Stimulated activated CD4-positive, alpha-beta T cell treated with anti-CD3 and anti-CD28 coated beads, Interleukin-2, amount 100 ng/mL, for 4 hours (primary cell): ENCODE data around the gene TTLL5.

Source experiments
- DNase-seq: peaks from one replicate; pipeline ENCODE4 v3.0.0-alpha.2; 2020; ENCODE audit warnings: low read depth

Gene TTLL5

GRCh38 chr14:75697918-75698317, 36.9 kb downstream of the TTLL5 start:
- DNase-seq, result no peak

- DNase-seq, result no peak
Measured at GRCh38 chr14:75699331-75699730, 38.3 kb downstream of the TTLL5 start.

- DNase-seq, result no peak
Measured at GRCh38 chr14:75700295-75700694, 39.2 kb downstream of the TTLL5 start.

DNA sequence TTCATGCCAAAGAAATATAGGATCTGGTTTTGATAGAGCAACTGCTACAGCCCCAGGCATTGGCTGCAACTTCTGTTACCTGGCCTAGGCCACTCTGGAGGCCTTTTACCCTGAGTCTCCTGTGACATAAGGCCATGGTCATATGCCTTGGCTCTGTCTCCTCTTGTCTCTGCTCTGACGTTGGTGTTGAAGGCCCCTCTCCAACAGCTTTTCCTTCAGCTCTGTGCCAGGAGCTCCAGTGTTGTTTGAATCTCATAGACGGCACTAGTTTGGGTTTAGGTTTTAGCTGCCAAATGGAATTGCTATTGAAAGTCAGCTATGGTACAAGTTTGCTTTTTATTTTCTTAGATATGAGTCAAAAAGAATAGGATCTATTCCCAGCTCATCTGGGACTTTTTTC, 41.1 kb downstream of the TTLL5 start:
- DNase-seq, result no peak

- DNase-seq, result no peak
Measured at GRCh38 chr14:75702616-75703261, 41.7 kb downstream of the TTLL5 start.

DNA sequence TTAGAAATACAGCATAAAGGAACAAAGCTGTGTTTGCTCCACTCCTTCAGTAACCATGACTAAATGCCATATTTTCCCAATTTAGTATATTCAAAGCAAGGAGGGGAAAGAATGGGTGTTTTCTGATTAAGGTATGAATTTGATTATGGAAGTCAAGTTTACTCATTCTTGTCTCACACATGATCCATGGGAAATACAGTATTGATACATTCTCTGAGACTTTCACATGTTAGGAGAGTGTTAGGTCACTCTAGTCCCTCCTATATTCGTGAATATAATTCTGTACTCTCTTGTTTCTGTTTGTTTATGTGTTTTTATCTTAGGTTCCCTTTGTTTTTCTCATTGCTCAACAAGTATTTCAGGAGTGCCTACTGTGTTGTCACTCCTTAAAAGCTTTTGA, 42.4 kb downstream of the TTLL5 start:
- no peak for DNase-seq

- no peak for DNase-seq
Measured at GRCh38 chr14:75705014-75705413, 44.0 kb downstream of the TTLL5 start.

- DNase-seq, result peak; percentile 30
Measured at GRCh38 chr14:75709207-75709812, 48.3 kb downstream of the TTLL5 start.

- no peak for DNase-seq
Measured at GRCh38 chr14:75711105-75711795, 50.2 kb downstream of the TTLL5 start.

GRCh38 chr14:75711796-75712211, 50.8 kb downstream of the TTLL5 start:
- DNase-seq, result no peak

DNA sequence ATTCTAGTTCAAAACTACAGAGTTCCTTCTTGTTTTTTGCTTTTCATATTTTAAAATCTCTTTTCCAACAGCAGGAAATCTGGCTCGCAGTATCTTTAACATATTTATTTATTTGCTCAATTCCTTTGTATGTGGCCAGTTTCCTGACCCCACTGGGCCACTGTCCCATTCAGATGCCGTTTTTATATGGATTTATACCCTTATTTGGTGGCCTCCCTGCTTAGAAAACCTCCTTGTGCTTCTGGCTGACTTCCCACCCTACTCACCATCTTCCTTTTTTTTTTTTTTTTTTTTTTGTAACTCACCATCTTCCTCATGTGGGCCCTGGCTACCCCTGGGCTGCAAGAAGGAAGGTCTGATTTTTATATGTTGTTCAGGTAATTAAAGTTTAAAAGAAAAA, 53.9 kb downstream of the TTLL5 start:
- DNase-seq, result no peak

DNA sequence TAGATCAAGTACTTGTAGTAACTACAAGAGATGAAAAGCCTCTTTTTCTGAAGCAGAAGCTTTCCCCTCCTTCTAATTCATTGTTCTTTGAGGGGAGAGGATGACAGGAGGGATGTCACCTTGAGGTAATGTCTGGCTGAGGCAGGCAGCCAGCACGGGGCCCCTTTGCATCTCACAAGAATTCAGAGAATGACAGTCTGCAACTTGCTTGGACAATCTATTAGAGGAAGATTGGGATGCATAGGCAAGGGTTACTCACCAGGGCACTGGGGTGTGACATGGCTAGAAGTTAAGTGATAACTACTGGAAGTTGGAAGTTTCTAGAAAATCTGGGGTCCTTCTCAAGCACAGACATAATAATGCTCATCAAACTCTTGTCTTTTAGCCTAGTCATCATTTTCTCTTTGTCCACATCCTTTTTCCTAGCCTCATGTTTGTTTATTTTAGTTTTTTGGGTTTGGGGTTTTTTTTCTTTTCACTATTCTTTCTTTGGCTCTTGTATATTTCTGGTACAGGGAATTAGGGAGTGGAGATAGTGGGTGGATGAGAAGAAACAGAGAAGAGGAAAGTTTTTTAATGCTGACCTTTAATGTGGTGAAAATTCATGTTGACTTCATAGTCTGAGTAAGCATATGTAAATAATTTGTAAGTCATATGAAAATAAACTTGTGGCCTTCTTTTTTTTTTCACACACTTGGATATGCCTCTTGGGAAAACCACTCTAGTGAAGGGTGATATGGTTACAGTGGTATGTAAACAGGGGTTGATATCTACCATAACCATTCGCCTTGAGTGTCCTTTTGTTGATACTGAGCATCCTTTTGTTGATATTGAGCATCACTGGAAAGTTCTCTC, 55.1 kb downstream of the TTLL5 start:
- no peak for DNase-seq

DNA sequence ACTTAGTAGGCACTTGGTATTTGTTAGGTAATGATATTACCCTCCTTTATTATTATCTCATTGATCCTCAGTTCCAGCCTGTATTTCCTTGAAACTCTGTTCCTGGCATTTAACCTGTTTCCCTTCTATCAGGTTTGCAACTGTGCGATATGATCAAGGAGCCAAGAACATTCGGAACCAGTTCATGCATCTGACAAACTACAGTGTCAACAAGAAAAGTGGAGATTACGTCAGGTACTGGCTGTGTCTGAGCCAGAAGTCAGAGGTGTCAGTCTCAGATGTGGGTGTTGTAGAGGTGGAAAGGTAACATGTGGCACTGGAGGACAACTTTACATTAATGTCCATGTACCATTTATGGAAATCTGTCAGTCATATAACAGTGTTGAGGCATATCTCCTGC, 56.7 kb downstream of the TTLL5 start:
- DNase-seq, result no peak

DNA sequence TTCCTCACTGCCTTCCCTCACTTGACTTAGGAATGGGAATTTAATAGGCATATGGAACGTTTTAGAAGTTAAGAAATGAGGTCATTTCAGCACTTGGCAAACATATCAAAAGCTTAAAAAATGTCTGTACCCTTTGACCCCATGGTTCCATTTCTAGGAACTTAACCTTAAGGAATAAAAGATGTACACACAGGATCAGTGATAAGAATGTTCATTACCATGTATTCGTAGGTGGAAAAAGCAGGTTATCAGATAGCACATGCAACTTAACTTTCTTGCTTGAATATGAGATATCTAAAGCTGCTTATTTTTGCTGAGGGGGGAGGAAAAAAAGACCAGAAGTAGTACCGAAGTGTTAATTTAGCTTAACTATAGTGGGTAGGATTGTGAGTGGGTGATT, 57.2 kb downstream of the TTLL5 start:
- DNase-seq, result no peak

GRCh38 chr14:75720116-75720515, 59.1 kb downstream of the TTLL5 start:
- no peak for DNase-seq

DNA sequence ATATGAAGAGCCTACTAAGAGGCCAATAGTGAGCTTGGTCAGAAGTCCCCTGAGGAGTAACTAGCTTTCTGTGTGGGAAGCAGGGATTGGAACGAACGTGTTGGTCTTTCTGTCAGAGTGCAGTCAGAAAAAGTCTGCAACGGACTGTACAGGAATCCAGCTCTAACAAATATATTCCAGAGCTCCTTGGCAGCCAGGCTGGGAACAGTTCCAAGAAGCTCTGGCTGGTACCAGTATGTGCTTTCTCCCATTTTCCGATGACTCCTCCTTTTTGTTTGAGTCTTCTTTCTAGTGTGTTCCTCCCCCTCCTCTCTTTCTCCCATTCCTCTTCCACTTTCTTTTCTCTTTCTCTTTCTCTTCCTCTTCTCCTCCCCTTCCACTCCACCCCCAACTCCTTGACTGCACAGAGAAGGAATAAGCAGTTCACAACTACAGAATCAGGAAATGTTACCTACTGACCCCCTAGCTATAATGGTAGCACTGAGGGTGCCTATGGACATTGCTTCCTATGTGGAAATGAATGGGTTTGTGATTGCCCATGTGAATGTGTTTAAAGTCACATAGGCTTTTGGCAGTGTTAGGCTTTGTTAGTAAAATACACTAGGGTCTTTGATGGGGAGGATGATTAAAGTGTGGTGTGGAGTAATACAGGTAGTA, 59.9 kb downstream of the TTLL5 start:
- no peak for DNase-seq

- no peak for DNase-seq
Measured at GRCh38 chr14:75723716-75724115, 62.7 kb downstream of the TTLL5 start.

GRCh38 chr14:75724414-75725204, 63.6 kb downstream of the TTLL5 start:
- no peak for DNase-seq

DNA sequence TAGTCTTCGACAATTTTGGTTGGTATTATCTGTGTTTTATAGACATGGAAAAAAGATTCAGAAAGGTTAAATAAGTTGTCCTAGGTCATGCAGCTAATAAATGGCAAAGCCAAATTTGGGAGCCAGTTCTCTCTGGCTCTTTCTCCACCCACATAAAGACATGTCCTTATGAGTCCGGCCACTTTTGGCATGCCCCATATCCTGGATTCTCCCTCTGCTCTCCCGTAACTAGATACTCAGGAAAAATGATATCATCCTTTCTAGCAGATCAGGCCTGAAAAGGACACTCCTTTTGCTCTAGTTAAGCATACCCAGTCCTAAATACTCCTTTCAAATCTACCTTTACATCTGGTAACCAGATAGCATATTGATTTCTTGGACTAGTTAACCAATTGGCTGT, 64.4 kb downstream of the TTLL5 start:
- no peak for DNase-seq

DNA sequence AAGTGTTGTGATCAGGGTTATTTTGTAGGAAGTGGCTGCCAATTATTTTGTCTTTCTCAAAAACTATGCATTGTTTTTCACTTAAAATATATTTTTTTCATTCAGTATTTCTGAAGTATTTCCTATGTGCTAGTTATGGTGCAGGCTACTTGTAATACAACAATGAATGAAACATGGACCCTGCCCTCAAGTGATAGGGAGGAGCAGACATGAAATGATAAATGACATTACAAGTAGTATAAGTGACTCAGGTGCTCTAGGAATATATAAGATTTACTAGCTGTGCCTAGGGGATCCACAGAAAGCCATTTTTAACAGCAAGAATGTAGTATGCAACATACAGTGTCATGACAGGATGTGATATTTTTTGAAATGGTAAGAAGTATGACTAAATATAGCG, 65.3 kb downstream of the TTLL5 start:
- DNase-seq, result no peak

DNA sequence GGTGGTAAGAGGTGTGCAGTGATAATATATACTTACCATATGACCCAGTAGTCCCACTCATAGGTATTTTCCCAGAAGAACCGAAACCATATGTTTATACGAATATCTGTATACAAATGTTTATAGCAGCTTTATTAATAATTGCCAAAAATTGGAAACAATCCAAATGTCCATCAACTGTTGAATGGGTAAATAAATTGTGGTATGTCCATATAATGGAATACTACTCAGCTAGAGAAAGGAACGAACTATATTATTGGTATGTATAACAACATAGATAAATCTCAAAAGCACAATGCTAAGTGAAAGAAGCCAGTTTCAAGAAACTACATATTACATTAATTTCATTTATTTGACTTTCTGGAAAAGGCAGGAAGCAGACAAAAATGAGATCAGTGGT, 66.1 kb downstream of the TTLL5 start:
- no peak for DNase-seq
